HEK293 (cell line): ENCODE data around the gene CD96.

Source experiments
- CTCF ChIA-PET: fragments of 350-600 bp; formaldehyde crosslinking; extraction: SDS; loops from one replicate; lab custom pipeline; 2021; ENCODE audit warnings: antibody characterized with exemption; lab: Yijun Ruan, JAX
- POLR2A ChIA-PET: fragments of 300-600 bp; formaldehyde crosslinking; extraction: SDS; loops from one replicate; lab custom pipeline; 2020; ENCODE audit warnings: antibody characterized with exemption, inconsistent platforms; lab: Yijun Ruan, JAX
- H3K27ac ChIP-seq: fragments of 200-500 bp; sonication (Bioruptor generic); 2 replicates; pipeline ENCODE4 v1.5.1; 2014; ENCODE audit warnings: low read depth, low read length, control low read depth, inconsistent platforms; ENCODE audit errors: extremely low read depth
- H3K36me3 ChIP-seq, 2 experiments: fragments of 200-500 bp in 1 of 2; sonication (Bioruptor generic) in 1 of 2; 1 replicate in 1 of 2; 2 replicates in 1 of 2; pipeline ENCODE4 v1.5.1; 2014 to 2017; ENCODE audit warnings: inconsistent platforms in 2 of 2, low read length in 2 of 2; ENCODE audit not compliant: control insufficient read depth in 2 of 2, insufficient read depth in 1 of 2
- H3K4me1 ChIP-seq: fragments of 200-500 bp; sonication (Bioruptor generic); 2 replicates; pipeline ENCODE4 v1.5.1; 2014; ENCODE audit warnings: mild to moderate bottlenecking, low read length, inconsistent platforms; ENCODE audit not compliant: control insufficient read depth, insufficient read depth
- H3K4me3 ChIP-seq: 2 replicates; pipeline ENCODE4 v1.5.1; 2011; ENCODE audit warnings: low read depth, mild to moderate bottlenecking, control low read depth, low read length, moderate library complexity
- H3K9me3 ChIP-seq: fragments of 200-500 bp; sonication (Bioruptor generic); 2 replicates; pipeline ENCODE4 v1.5.1; 2014; ENCODE audit warnings: low read depth, low read length, inconsistent platforms; ENCODE audit not compliant: control insufficient read depth, insufficient read depth
- CTCF ChIP-seq: fragments of 450-650 bp; formaldehyde crosslinking; IDR thresholded peaks from 2 replicates; pipeline ENCODE4 v1.5.1; 2016; ENCODE audit warnings: missing biosample characterization, missing genetic modification characterization
- IKZF3 ChIP-seq: fragments of 450-650 bp; IDR thresholded peaks from 2 replicates; pipeline ENCODE4 v1.5.0; 2018; ENCODE audit warnings: missing biosample characterization, mild to moderate bottlenecking, missing genetic modification characterization, moderate library complexity
- KLF8 ChIP-seq: fragments of 450-650 bp; formaldehyde crosslinking; IDR thresholded peaks from 2 replicates; pipeline ENCODE4 v1.5.1; 2016; ENCODE audit warnings: missing biosample characterization, missing genetic modification characterization
- MZF1 ChIP-seq: fragments of 450-650 bp; formaldehyde crosslinking; IDR thresholded peaks from 2 replicates; pipeline ENCODE4 v1.5.1; 2017; ENCODE audit warnings: missing biosample characterization, missing genetic modification characterization, borderline replicate concordance
- ZNF146 ChIP-seq: fragments of 450-650 bp; formaldehyde crosslinking; IDR thresholded peaks from 2 replicates; pipeline ENCODE4 v1.5.1; 2016; ENCODE audit warnings: missing biosample characterization, missing genetic modification characterization
- ZNF248 ChIP-seq: fragments of 450-650 bp; formaldehyde crosslinking; IDR thresholded peaks from 2 replicates; pipeline ENCODE4 v1.5.1; 2017; ENCODE audit warnings: missing biosample characterization, missing genetic modification characterization
- ZNF513 ChIP-seq: fragments of 450-650 bp; IDR thresholded peaks from 2 replicates; pipeline ENCODE4 v1.5.1; 2018; ENCODE audit warnings: missing biosample characterization, missing genetic modification characterization
- ZNF654 ChIP-seq: fragments of 450-650 bp; formaldehyde crosslinking; IDR thresholded peaks from 2 replicates; pipeline ENCODE4 v1.5.1; 2016; ENCODE audit warnings: low read depth, missing biosample characterization, missing genetic modification characterization
- TF ChIP-seq, protein P1 (sequence below): fragments of 450-650 bp; formaldehyde crosslinking; IDR thresholded peaks from 2 replicates; pipeline ENCODE4 v1.5.1; 2016; ENCODE audit warnings: missing biosample characterization, missing genetic modification characterization, borderline replicate concordance
- TF ChIP-seq, protein P2 (sequence below): fragments of 450-650 bp; formaldehyde crosslinking; IDR thresholded peaks from 2 replicates; pipeline ENCODE4 v1.5.1; 2016; ENCODE audit warnings: missing biosample characterization, missing genetic modification characterization
- TF ChIP-seq, protein P3 (sequence below): IDR thresholded peaks from 2 replicates; pipeline ENCODE4 v1.6.1; 2011; ENCODE audit warnings: mild to moderate bottlenecking, low read depth, low read length, borderline replicate concordance

The CD96 gene

GRCh38 chr3:111539351-111540331 lies 2.4 kb upstream of the CD96 start:
- H3K36me3 ChIP-seq, result no peaks in the 10 kb centered on the region
- CTCF ChIA-PET, result interaction anchor here (0.7 to 1.1 kb wide), 2 partner anchors 11 to 16 kb away, joined by 3 to 4 read pairs; no protein-coding TSS in a partner anchor
- no peak overlapping the region for H3K4me3 ChIP-seq
- no peak overlapping the region for H3K27ac ChIP-seq
- H3K4me1 ChIP-seq, result no peaks in the 10 kb centered on the region
- H3K9me3 ChIP-seq, result no peaks in the 10 kb centered on the region
- POLR2A ChIA-PET, result no interaction called here
- TF ChIP-seq IKZF3 (tag by site-specific recombination) (no peak), MZF1 (no peak), ZNF513 (no peak), ZNF654 (tag by site-specific recombination) (peak; percentile 54), KLF8 (tag by site-specific recombination) (no peak), CTCF (tag by site-specific recombination) (peak; percentile 44; the same call in 1 of the 2 replicates)
- TF ChIP-seq, protein P1, sequence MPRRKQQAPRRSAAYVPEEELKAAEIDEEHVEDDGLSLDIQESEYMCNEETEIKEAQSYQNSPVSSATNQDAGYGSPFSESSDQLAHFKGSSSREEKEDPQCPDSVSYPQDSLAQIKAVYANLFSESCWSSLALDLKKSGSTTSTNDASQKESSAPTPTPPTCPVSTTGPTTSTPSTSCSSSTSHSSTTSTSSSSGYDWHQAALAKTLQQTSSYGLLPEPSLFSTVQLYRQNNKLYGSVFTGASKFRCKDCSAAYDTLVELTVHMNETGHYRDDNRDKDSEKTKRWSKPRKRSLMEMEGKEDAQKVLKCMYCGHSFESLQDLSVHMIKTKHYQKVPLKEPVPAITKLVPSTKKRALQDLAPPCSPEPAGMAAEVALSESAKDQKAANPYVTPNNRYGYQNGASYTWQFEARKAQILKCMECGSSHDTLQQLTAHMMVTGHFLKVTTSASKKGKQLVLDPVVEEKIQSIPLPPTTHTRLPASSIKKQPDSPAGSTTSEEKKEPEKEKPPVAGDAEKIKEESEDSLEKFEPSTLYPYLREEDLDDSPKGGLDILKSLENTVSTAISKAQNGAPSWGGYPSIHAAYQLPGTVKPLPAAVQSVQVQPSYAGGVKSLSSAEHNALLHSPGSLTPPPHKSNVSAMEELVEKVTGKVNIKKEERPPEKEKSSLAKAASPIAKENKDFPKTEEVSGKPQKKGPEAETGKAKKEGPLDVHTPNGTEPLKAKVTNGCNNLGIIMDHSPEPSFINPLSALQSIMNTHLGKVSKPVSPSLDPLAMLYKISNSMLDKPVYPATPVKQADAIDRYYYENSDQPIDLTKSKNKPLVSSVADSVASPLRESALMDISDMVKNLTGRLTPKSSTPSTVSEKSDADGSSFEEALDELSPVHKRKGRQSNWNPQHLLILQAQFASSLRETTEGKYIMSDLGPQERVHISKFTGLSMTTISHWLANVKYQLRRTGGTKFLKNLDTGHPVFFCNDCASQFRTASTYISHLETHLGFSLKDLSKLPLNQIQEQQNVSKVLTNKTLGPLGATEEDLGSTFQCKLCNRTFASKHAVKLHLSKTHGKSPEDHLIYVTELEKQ, result no peak
- TF ChIP-seq, protein P2, sequence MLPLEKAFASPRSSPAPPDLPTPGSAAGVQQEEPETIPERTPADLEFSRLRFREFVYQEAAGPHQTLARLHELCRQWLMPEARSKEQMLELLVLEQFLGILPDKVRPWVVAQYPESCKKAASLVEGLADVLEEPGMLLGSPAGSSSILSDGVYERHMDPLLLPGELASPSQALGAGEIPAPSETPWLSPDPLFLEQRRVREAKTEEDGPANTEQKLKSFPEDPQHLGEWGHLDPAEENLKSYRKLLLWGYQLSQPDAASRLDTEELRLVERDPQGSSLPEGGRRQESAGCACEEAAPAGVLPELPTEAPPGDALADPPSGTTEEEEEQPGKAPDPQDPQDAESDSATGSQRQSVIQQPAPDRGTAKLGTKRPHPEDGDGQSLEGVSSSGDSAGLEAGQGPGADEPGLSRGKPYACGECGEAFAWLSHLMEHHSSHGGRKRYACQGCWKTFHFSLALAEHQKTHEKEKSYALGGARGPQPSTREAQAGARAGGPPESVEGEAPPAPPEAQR (tag by site-specific recombination), result no peak
- TF ChIP-seq, protein P3, sequence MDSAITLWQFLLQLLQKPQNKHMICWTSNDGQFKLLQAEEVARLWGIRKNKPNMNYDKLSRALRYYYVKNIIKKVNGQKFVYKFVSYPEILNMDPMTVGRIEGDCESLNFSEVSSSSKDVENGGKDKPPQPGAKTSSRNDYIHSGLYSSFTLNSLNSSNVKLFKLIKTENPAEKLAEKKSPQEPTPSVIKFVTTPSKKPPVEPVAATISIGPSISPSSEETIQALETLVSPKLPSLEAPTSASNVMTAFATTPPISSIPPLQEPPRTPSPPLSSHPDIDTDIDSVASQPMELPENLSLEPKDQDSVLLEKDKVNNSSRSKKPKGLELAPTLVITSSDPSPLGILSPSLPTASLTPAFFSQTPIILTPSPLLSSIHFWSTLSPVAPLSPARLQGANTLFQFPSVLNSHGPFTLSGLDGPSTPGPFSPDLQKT, result no peak

GRCh38 chr3:111541391-111541790 lies 606 bp upstream of the CD96 start:
- no peak overlapping the region for H3K27ac ChIP-seq
- H3K4me3 ChIP-seq, result no peak overlapping the region
- ChIA-PET POLR2A (no interaction called here), CTCF (interaction anchor here (0.6 kb wide), 1 partner anchor 331 kb away, joined by 3 read pairs; no protein-coding TSS in a partner anchor)
- no peaks in the 10 kb centered on the region for H3K9me3 ChIP-seq
- no peaks in the 10 kb centered on the region for H3K36me3 ChIP-seq
- TF ChIP-seq ZNF146 (tag by site-specific recombination) (no peak), ZNF248 (tag by site-specific recombination) (no peak), CTCF (tag by site-specific recombination) (no peak)
- H3K4me1 ChIP-seq, result no peaks in the 10 kb centered on the region
